Common myeloid progenitor, CD34-positive (primary cell): ENCODE measurements around the gene OOSP4B.

Source experiments
- CTCF ChIA-PET: fragments of 350-600 bp; sonication (Branson Sonifier 250); formaldehyde crosslinking; loops from one replicate; lab custom pipeline; 2021; ENCODE audit warnings: antibody characterized with exemption; lab: Charles Lee
- POLR2A ChIA-PET: fragments of 350-600 bp; sonication (Branson Sonifier 250); formaldehyde crosslinking; loops from one replicate; lab custom pipeline; 2021; ENCODE audit warnings: antibody characterized with exemption; lab: Charles Lee
- DNase-seq, 3 donors: peaks; one replicate each; pipeline versions ENCODE4 v3.0.0 to v3.0.0-alpha.2; 2013
- H3K27ac ChIP-seq, 2 experiments: 1 replicate in 1 of 2; 2 replicates in 1 of 2; pipeline ENCODE4 v1.7.0; 2013; ENCODE audit warnings: inconsistent platforms in 2 of 2, low read length in 2 of 2, mild to moderate bottlenecking in 2 of 2, low read depth in 1 of 2, moderate library complexity in 1 of 2; ENCODE audit not compliant: severe bottlenecking in 2 of 2, insufficient read depth in 1 of 2, poor library complexity in 1 of 2
- H3K27me3 ChIP-seq, 5 experiments: replicated peaks in 2 of 5; 1 replicate in 3 of 5; 2 replicates in 2 of 5; pipeline versions ENCODE4 v1.6.1 to v1.7.0; 2013; ENCODE audit warnings: low read length in 4 of 5, mild to moderate bottlenecking in 2 of 5, moderate library complexity in 2 of 5, inconsistent platforms in 1 of 5; ENCODE audit not compliant: insufficient read depth in 5 of 5, control insufficient read depth in 4 of 5
- H3K36me3 ChIP-seq, 4 experiments: 1 replicate in 2 of 4; 2 replicates in 2 of 4; pipeline versions ENCODE4 v1.6.1 to v1.7.0; 2013; ENCODE audit warnings: low read length in 3 of 4, control low read depth in 1 of 4, mild to moderate bottlenecking in 1 of 4; ENCODE audit not compliant: control insufficient read depth in 4 of 4, insufficient read depth in 4 of 4
- H3K4me1 ChIP-seq, 4 experiments: 1 replicate in 3 of 4; 2 replicates in 1 of 4; pipeline versions ENCODE4 v1.6.1 to v1.7.1; 2013; ENCODE audit warnings: low read length in 3 of 4, mild to moderate bottlenecking in 3 of 4, control low read depth in 1 of 4, inconsistent platforms in 1 of 4, moderate library complexity in 1 of 4; ENCODE audit not compliant: control insufficient read depth in 4 of 4, insufficient read depth in 4 of 4; ENCODE audit errors: control extremely low read depth in 1 of 4
- H3K4me3 ChIP-seq, 7 experiments: 1 replicate in 4 of 7; 2 replicates in 3 of 7; pipeline versions ENCODE4 v1.5.1 to v1.7.0; 2013; ENCODE audit warnings: mild to moderate bottlenecking in 7 of 7, low read length in 6 of 7, moderate library complexity in 6 of 7, inconsistent platforms in 2 of 7, low read depth in 2 of 7, control low read depth in 1 of 7; ENCODE audit not compliant: insufficient read depth in 4 of 7, control insufficient read depth in 1 of 7; ENCODE audit errors: extremely low read depth in 1 of 7
- H3K9me3 ChIP-seq, 5 experiments: 1 replicate in 4 of 5; 2 replicates in 1 of 5; pipeline versions ENCODE4 v1.6.1 to v1.7.1; 2013; ENCODE audit warnings: low read length in 4 of 5, mild to moderate bottlenecking in 2 of 5, inconsistent platforms in 1 of 5, low read depth in 1 of 5, moderate library complexity in 1 of 5; ENCODE audit not compliant: control insufficient read depth in 4 of 5, insufficient read depth in 2 of 5; ENCODE audit errors: control extremely low read depth in 1 of 5
- WGBS: methylation state at CpG from one replicate; pipeline ENCODE4 v1.1.5; 2013; ENCODE audit not compliant: insufficient coverage; 5-methylcytosine and 5-hydroxymethylcytosine counted together

OOSP4B gene

DNA sequence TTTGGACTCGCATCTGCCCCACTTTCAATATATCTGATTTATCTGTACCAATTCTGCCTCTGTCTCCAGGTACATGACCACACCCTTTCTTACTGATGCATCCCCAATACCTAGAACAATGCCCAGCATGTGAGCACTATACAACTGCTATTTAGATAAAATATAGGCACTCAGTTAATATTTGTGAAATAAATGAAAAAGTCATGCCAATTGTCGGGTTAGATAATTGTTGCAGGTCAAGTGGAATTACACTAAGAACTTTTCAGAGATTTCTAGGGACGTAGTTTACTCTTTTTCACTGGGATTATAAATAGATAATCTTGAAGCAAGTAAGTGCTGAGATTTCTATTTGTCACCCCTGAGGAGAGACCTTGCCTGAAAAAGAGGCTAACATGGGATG lies 32.6 kb upstream of the OOSP4B start:
- Histone ChIP-seq H3K27me3 (no peaks in the 10 kb centered on the region), H3K9me3 (peaks cover 0 to 13% (median 0%) of the 10 kb centered on the region in 5 experiments), H3K4me3 (no peak overlapping the region), H3K4me1 (no peaks in the 10 kb centered on the region), H3K36me3 (no peaks in the 10 kb centered on the region), H3K27ac (no peak overlapping the region)
- WGBS = no CpG with 5 or more reads among the region's 3 CpGs
- CTCF ChIA-PET = no interaction called here
- no peak for DNase-seq
- POLR2A ChIA-PET = no interaction called here

DNA sequence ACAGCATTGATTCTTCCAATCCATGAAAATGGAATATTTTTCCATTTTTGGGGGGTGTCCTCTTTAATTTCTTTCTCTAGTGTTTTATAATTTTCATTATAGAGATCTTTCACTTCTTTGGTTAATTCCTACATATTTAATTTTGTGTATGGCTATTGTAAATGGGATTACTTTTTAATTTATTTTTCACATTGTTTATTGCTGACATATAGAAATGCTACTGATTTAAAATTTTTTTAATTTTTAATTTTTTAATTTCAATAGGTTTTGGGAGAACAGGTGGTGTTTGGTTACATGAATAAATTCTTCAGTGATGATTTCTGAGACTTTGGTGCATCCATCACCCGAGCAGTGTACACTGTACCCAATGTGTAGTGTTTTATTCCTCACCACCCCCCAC lies 26.6 kb upstream of the OOSP4B start:
- Histone ChIP-seq H3K27ac (no peak overlapping the region), H3K9me3 (peaks cover 1 to 28% (median 2%) of the 10 kb centered on the region in 5 experiments), H3K36me3 (no peaks in the 10 kb centered on the region), H3K4me3 (no peak overlapping the region), H3K4me1 (no peaks in the 10 kb centered on the region), H3K27me3 (no peaks in the 10 kb centered on the region)
- POLR2A ChIA-PET = no interaction called here
- CTCF ChIA-PET = no interaction called here
- no CpG with 5 or more reads among the region's 1 CpG for WGBS
- no peak for DNase-seq

GRCh38 chr11:59992425-59992824 lies 24.6 kb upstream of the OOSP4B start:
- H3K4me3 ChIP-seq = no peak overlapping the region
- no peaks in the 10 kb centered on the region for H3K27me3 ChIP-seq
- ChIA-PET POLR2A (no interaction called here), CTCF (no interaction called here)
- H3K27ac ChIP-seq = no peak overlapping the region
- peaks cover 1 to 25% (median 2%) of the 10 kb centered on the region in 5 experiments for H3K9me3 ChIP-seq
- DNase-seq = peak in 2 of 3 donors; percentile 35 to 68
- no peaks in the 10 kb centered on the region for H3K4me1 ChIP-seq
- WGBS = no CpG with 5 or more reads among the region's 5 CpGs
- H3K36me3 ChIP-seq = no peaks in the 10 kb centered on the region

DNA sequence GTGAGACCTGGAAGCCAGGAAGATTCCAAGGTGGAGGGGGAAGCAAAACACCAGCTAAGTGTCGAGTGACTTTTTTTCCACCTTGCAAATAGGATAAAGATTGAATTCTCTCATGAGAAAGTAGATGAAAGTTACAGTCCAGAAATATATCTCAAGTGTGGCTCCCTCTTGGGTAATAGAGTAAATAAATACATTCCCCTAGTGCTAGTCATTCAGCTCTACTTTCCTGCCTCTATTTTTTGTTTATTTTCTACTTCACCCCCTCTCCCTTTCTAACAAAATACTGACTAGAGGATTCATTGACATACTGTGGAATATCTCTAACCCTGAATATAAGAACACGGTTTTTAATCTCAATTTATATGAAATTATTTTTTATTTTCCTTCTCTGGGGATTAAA lies 19.2 kb upstream of the OOSP4B start:
- Histone ChIP-seq H3K36me3 (no peaks in the 10 kb centered on the region), H3K4me3 (no peak overlapping the region), H3K27ac (no peak overlapping the region), H3K4me1 (no peaks in the 10 kb centered on the region), H3K9me3 (peaks cover 1 to 7% (median 4%) of the 10 kb centered on the region in 5 experiments), H3K27me3 (no peaks in the 10 kb centered on the region)
- POLR2A ChIA-PET = no interaction called here
- CTCF ChIA-PET = no interaction called here
- DNase-seq = no peak
- WGBS = no CpG with 5 or more reads among the region's 2 CpGs

GRCh38 chr11:59999691-60000090 lies 17.3 kb upstream of the OOSP4B start:
- POLR2A ChIA-PET = no interaction called here
- no peak for DNase-seq
- Histone ChIP-seq H3K36me3 (no peaks in the 10 kb centered on the region), H3K4me1 (no peaks in the 10 kb centered on the region), H3K27me3 (no peaks in the 10 kb centered on the region), H3K9me3 (peaks cover 0 to 4% (median 0%) of the 10 kb centered on the region in 5 experiments), H3K4me3 (no peak overlapping the region), H3K27ac (no peak overlapping the region)
- WGBS = 95% methylated on average over 4 of the region's 4 CpGs
- CTCF ChIA-PET = no interaction called here

- WGBS = no CpG with 5 or more reads among the region's 2 CpGs
- Histone ChIP-seq H3K27me3 (no peaks in the 10 kb centered on the region), H3K9me3 (peaks cover 0 to 4% (median 1%) of the 10 kb centered on the region in 5 experiments), H3K36me3 (no peaks in the 10 kb centered on the region), H3K4me1 (no peaks in the 10 kb centered on the region), H3K4me3 (no peak overlapping the region), H3K27ac (no peak overlapping the region)
- POLR2A ChIA-PET = no interaction called here
- CTCF ChIA-PET = interaction anchor here (1.0 kb wide), 1 partner anchor 9 kb away, joined by 4 read pairs; no protein-coding TSS in a partner anchor
- DNase-seq = no peak
Observed at GRCh38 chr11:60003729-60004128, 13.3 kb upstream of the OOSP4B start.

DNA sequence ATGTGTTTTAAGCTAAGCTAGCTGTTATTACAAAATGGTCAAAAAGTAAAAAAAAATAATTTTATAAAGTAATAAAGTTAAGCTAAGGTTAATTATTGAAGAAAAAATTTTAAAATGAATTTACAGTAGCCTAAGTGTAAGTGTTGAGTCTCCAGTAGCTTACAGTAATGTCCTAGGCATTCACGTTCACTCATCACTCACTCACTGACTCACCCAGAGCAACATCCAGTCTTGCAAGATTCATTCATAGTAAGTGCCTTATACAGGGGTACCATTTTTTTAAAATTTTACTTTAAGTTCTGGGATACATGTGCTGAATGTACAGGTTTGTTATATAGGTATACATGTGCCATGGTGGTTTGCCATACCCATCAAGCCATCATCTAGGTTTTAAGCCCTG lies 11.6 kb upstream of the OOSP4B start:
- no peaks in the 10 kb centered on the region for H3K27me3 ChIP-seq
- no CpG with 5 or more reads among the region's 1 CpG for WGBS
- H3K9me3 ChIP-seq = peaks cover 0 to 3% (median 0%) of the 10 kb centered on the region in 5 experiments
- no peak overlapping the region for H3K27ac ChIP-seq
- H3K4me1 ChIP-seq = no peaks in the 10 kb centered on the region
- H3K4me3 ChIP-seq = no peak overlapping the region
- DNase-seq = no peak
- ChIA-PET POLR2A (no interaction called here), CTCF (no interaction called here)
- no peaks in the 10 kb centered on the region for H3K36me3 ChIP-seq
